GM23338 (cell line): ENCODE data around the gene RUNX3.

Experiments used
- EZH2 ChIP-seq: fragments of 200-600 bp; sonication (generic); IDR thresholded peaks from one replicate; pipeline ENCODE4 v1.8.0; 2017; ENCODE audit warnings: antibody characterized with exemption, mild to moderate bottlenecking, low read depth; ENCODE audit not compliant: unreplicated experiment
- EZH2phosphoT487 ChIP-seq: fragments of 200-600 bp; sonication (generic); IDR thresholded peaks from one replicate; pipeline ENCODE4 v1.8.1; 2018; ENCODE audit warnings: antibody characterized with exemption; ENCODE audit not compliant: unreplicated experiment
- JUNB ChIP-seq: IDR thresholded peaks from one replicate; pipeline ENCODE4 v1.6.1; 2016; ENCODE audit warnings: antibody characterized with exemption; ENCODE audit not compliant: unreplicated experiment
- TF ChIP-seq, protein P1 (sequence below), 2 experiments: fragments of 200-600 bp in 1 of 2; sonication (generic) in 1 of 2; conservative IDR thresholded peaks; 2 replicates each; pipeline versions ENCODE4 v1.5.1 to v1.6.1; 2016 to 2017; ENCODE audit warnings: antibody characterized with exemption in 2 of 2, low read depth in 2 of 2, mild to moderate bottlenecking in 2 of 2, moderate library complexity in 1 of 2

DNA sequence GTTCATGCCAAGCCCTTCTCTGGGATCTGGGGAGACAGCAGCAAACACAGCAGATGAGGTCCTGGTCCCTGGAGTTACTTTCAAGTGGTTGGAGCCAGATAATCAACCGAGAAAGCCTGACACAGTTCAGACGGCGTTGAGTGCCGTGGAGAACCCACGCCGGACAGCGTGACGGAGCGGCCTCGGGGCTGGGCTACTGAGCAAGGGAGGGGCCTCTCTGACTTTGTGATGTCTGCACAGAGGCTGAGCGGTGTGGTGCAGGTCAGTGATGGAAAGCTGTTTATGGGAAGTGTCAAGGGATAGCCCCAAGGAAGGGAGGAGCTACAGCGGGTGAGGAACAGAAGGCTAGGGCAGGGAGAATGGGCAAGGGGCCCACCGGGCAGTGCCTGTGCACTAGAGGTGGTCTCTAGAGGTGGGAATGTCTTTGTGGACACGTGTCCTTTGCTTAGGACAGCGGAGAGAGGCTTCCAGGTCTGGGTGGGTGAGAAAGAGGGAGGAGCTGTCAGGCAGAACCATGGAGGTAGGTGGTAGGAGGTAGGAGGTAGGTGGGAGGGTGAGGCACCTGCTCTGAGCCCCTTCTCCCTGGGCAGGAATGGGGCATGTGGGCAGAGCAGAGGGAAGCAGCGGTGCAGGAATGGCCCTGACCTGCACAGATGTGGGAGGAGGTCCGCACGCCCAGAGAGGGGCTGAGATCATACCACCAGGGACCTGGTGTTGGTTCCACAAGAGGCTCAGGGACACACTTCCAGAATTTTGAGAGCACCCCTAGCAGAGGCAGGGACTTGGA, 62.8 kb downstream of the RUNX3 start:
- TF ChIP-seq, protein P1, sequence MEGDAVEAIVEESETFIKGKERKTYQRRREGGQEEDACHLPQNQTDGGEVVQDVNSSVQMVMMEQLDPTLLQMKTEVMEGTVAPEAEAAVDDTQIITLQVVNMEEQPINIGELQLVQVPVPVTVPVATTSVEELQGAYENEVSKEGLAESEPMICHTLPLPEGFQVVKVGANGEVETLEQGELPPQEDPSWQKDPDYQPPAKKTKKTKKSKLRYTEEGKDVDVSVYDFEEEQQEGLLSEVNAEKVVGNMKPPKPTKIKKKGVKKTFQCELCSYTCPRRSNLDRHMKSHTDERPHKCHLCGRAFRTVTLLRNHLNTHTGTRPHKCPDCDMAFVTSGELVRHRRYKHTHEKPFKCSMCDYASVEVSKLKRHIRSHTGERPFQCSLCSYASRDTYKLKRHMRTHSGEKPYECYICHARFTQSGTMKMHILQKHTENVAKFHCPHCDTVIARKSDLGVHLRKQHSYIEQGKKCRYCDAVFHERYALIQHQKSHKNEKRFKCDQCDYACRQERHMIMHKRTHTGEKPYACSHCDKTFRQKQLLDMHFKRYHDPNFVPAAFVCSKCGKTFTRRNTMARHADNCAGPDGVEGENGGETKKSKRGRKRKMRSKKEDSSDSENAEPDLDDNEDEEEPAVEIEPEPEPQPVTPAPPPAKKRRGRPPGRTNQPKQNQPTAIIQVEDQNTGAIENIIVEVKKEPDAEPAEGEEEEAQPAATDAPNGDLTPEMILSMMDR (conservative IDR thresholded peaks at IDR 0.05; ENCODE audit: low read depth in 2 of 2) = no peak
- TF ChIP-seq EZH2 (no peak), EZH2phosphoT487 (no peak), JUNB (no peak)
